Pancreas (tissue), 10 donors: ENCODE results near the gene HERC3. TPM values are rescaled to one million over a fixed set of nuclear protein-coding genes. Genes with fewer than 3 reads are reported as not detected.

ENCODE experiments used
- ATAC-seq, 4 donors: fragments of 200-7000 bp; cut with Tn5 transposase; one replicate each; pipeline versions ENCODE4 v1.8.0 to v1.9.1; 2020; ENCODE audit warnings: mild to moderate bottlenecking in 4 of 4, moderate library complexity in 4 of 4
- DNase-seq, 6 donors: peaks; one replicate each; pipeline ENCODE4 v3.0.0-alpha.2; 2020
- FAIRE-seq: peaks from 2 replicates; lab custom pipeline; 2012; peaks lifted over from hg19 to GRCh38; lab: Jason Lieb, UNC
- H3K27ac ChIP-seq, 4 donors: fragments of 200-600 bp; sonication (generic); 1 replicate in 3 of 4; 2 replicates in 1 of 4; pipeline versions ENCODE4 v1.5.0 to v1.8.0; 2020
- H3K27me3 ChIP-seq, 4 donors: fragments of 200-600 bp; one replicate each; pipeline ENCODE4 v1.8.0; 2021
- H3K36me3 ChIP-seq, 3 donors: fragments of 200-600 bp; sonication (generic) in 1 of 3; one replicate each; pipeline versions ENCODE4 v1.5.0 to v1.8.0; 2020 to 2021
- H3K4me1 ChIP-seq, 3 donors: fragments of 200-600 bp; one replicate each; pipeline ENCODE4 v1.8.0; 2021
- H3K4me3 ChIP-seq, 4 donors: fragments of 200-600 bp; sonication (generic) in 2 of 4; one replicate each; pipeline versions ENCODE4 v1.5.0 to v1.8.0; 2020 to 2021
- H3K9me3 ChIP-seq, 4 donors: fragments of 200-600 bp; one replicate each; pipeline ENCODE4 v1.8.0; 2021
- CTCF ChIP-seq, 4 donors: fragments of 200-600 bp; sonication (generic) in 3 of 4; IDR thresholded peaks; one replicate each; pipeline versions ENCODE4 v1.5.0 to v1.8.0; 2021; ENCODE audit warnings: antibody characterized with exemption in 4 of 4
- WGBS, 2 donors: extraction: QIAGEN DNeasy Blood & Tissue Kit; methylation state at CpG; one replicate each; pipeline ENCODE4 v1.1.7; 2013; 5-methylcytosine and 5-hydroxymethylcytosine counted together
- intact Hi-C, 3 donors: fragments of 100-400 bp; cut with DNase I; formaldehyde crosslinking; loops; one replicate each; pipeline versions ENCODE4 v1.11.1 to v1.14.2; 2022
- polyA plus RNA-seq, 2 donors: library from polyadenylated mRNA; stranded (reverse); fragments of 200-250 nt; gene quantifications; one replicate each; pipeline ENCODE4 v1.2.3, GENCODE V29; 2013
- total RNA-seq, 6 donors: library from RNA; stranded (reverse); fragmentation: NEBNext Ultra II Directional in 4 of 6; extraction: Animal tissue kit (Norgen Biotek cat#: 25700) in 4 of 6; gene quantifications; one replicate each; pipeline versions ENCODE4 v1.2.1 to v1.2.4, GENCODE V29; 2021 to 2023
- donor health status: healthy with polysubstance abuse.
- donor health status: DM: no; HTN: no; CAD: no; lungs with moderate emphysema.
- donor health status: DM: no; HTN: no; CAD: no.
- donor health status: control.
- donor health status: control.
- donor health status: Bipolar disorder and iron deficiency.
- donor health status: DM: yes; HTN: yes; CAD: no.
- donor health status: DM: no; HTN: no; CAD: no.
- donor health status: DM: no; HTN: no; CAD: no.
- donor health status: DM: yes; HTN: yes; CAD: no.

Gene HERC3
- total RNA-seq (10 to 100 TPM in 3 of 6 donors, 1 to 10 TPM in 3; 6.5 to 18.0 (median 9.9) TPM), polyA plus RNA-seq (1 to 10 TPM; 2.7 to 7.3 TPM)

DNA sequence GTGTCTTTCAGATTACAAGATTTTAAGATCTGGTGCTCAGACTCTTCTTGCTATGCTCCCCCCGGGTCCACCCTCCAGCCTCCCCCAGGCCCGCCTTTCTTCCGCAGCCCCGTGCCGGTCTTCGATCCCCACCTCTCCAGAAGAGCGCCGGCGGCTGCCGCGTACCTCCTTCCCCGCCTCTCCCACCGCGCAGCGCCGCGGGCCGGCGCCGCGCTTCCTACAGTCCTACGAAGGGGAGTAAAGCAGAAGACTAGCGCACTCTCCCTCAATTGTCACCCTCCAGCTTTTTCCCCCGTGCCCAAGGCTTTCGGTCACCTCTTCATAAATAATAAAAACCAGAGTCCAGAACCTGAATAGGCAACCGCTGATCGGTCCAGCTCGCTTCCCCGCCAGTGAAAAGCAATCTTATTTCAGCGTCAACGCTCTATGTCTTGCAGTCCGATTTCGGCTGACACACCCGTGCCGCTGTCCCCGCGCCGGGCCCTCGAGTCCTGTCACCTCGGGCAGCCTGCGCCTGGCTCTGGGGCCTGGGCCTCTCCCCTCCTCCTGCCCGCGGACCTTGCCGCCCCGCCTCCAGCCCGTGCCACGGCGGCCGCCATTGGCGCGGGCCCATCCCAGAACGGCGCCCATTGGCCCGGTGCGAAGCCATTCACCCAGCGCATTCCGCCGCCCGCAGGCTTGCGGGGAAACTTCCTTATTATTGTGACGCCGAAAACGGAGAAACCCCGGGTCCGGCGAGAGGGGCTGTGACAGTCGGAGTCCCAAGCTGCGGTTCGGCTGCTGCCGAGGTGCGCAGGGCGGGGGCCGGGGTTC, at the start of gene HERC3:
HERC3 (plus strand) TSS at position 694 of the 813 bp plus-strand sequence. CDS start 13,344 bp downstream, outside the sequence.
- FAIRE-seq, result no peak

DNA sequence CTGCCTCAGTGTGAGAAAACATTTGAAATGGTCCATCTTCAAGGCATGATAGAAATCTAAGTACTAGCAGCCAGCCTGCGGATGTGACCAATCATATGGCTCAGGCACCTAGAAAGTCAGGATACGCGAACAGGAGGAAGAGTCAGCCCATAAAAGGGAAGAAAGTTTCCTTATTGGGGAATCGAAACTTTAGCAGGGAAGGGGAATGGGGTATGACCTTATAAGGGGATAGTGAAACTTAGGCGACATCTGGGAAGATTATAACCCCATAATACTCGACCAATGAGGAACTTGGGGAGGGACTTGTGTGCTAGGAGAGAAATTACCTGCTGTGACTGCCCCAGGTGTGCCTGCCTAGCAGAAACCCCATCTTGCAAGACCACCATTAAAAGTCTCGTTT, 42.5 kb upstream of the HERC3 start:
- Histone ChIP-seq H3K9me3 (no peaks in the 10 kb centered on the region), H3K36me3 (no peaks in the 10 kb centered on the region), H3K4me3 (no peak overlapping the region), H3K27ac (no peak overlapping the region), H3K27me3 (no peaks in the 10 kb centered on the region), H3K4me1 (no peaks in the 10 kb centered on the region)
- ATAC-seq (no peak), DNase-seq (no peak), FAIRE-seq (no peak)
- no peak for TF ChIP-seq CTCF (IDR thresholded peaks at IDR 0.05)
- WGBS, 2 donors, result 76 to 84% methylated on average over 7 of the region's 7 CpGs
- intact Hi-C loops, result no loop called here

More for the DNA sequence above, at the start of gene HERC3:
- Histone ChIP-seq H3K9me3 (no peaks in the 10 kb centered on the region), H3K27ac (peak within 1 kb of the TSS; percentile 85 to 93 (median 91)), H3K27me3 (no peaks in the 10 kb centered on the region), H3K4me3 (peak within 1 kb of the TSS; percentile 85 to 99 (median 93)), H3K36me3 (no peaks in the 10 kb centered on the region), H3K4me1 (peaks cover 0 to 4% (median 3%) of the 10 kb centered on the region in 3 donors)
- WGBS, 2 donors, result 0% methylated on average over 58 to 73 of the region's 73 CpGs
- intact Hi-C loops, result no loop called here
- ATAC-seq (peak; percentile 95 to 99 (median 97)), DNase-seq (peak; percentile 89 to 95 (median 93))
- no peak for TF ChIP-seq CTCF (IDR thresholded peaks at IDR 0.05)

GRCh38 chr4:88567591-88567990, 24.7 kb upstream of the HERC3 start:
- WGBS, 2 donors, result 92 to 100% methylated on average over 1 of the region's 1 CpG
- H3K36me3 ChIP-seq, result no peaks in the 10 kb centered on the region
- intact Hi-C loops, result no loop called here
- H3K27ac ChIP-seq, result no peak overlapping the region
- H3K27me3 ChIP-seq, result no peaks in the 10 kb centered on the region
- H3K4me1 ChIP-seq, result no peaks in the 10 kb centered on the region
- H3K4me3 ChIP-seq, result no peak overlapping the region
- TF ChIP-seq CTCF (IDR thresholded peaks at IDR 0.05), result no peak
- DNase-seq (no peak), FAIRE-seq (no peak), ATAC-seq (no peak)
- H3K9me3 ChIP-seq, result no peaks in the 10 kb centered on the region

DNA sequence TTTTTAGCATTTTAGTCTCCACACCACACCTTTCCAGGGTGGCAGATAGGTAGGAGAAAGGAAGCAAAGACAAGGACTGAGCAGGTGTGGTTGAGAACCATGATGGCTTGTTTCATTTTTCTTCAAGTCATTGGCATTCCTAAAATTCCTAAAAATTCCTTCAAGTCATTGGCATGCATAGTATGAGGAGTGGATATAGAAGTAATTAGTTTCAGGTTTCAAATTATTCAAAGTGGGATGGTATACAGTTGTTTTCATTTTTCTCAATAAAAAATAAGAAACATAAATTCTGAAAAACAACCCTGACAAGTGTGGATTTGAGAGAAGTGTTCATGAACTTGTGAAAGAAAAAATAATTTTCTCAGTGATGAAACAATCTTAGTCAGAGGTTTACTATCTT, 22.3 kb upstream of the HERC3 start:
- no peak for TF ChIP-seq CTCF (IDR thresholded peaks at IDR 0.05)
- H3K4me1 ChIP-seq, result no peaks in the 10 kb centered on the region
- no peak for DNase-seq
- intact Hi-C loops, result no loop called here
- H3K27ac ChIP-seq, result no peak overlapping the region
- no peaks in the 10 kb centered on the region for H3K36me3 ChIP-seq
- no peaks in the 10 kb centered on the region for H3K27me3 ChIP-seq
- no peak for FAIRE-seq
- ATAC-seq, result no peak
- H3K9me3 ChIP-seq, result no peaks in the 10 kb centered on the region
- H3K4me3 ChIP-seq, result no peak overlapping the region
